Progenitor cell of endocrine pancreas (in vitro differentiated cells): ENCODE data around the gene TBC1D8B. TPM values are rescaled to one million over a fixed set of nuclear protein-coding genes. Genes with fewer than 3 reads are reported as not detected.
A peak's percentile ranks its signal among the peaks of the same experiment; 100 is the strongest.
"Not testable (repeated sequence)": the region's sequence is repeated elsewhere in the genome, so short reads cannot be mapped to it uniquely, and the experiment has no call there.

Experiments used
- DNase-seq: peaks from one replicate; pipeline ENCODE4 v3.0.0; 2021; ENCODE audit warnings: low spot score; ENCODE audit not compliant: unreplicated experiment
- H3K27ac Mint-ChIP-seq: 2 replicates; pipeline ENCODE4 v1.8.0; 2021; ENCODE audit warnings: mild to moderate bottlenecking, moderate library complexity, mixed read lengths
- H3K27me3 Mint-ChIP-seq: 2 replicates; pipeline ENCODE4 v1.8.0; 2021; ENCODE audit warnings: mixed read lengths
- H3K36me3 Mint-ChIP-seq: 2 replicates; pipeline ENCODE4 v1.8.0; 2022; ENCODE audit warnings: mixed read lengths; ENCODE audit not compliant: insufficient read depth
- H3K4me1 Mint-ChIP-seq: 2 replicates; pipeline ENCODE4 v1.8.0; 2021; ENCODE audit warnings: low read depth, mixed read lengths
- H3K4me3 Mint-ChIP-seq: 2 replicates; pipeline ENCODE4 v1.8.0; 2021; ENCODE audit warnings: low read depth, mild to moderate bottlenecking, moderate library complexity, mixed read lengths
- H3K9me3 Mint-ChIP-seq: 2 replicates; pipeline ENCODE4 v1.8.0; 2021; ENCODE audit warnings: low read depth, mixed read lengths
- CTCF ChIP-seq: fragments of 200-600 bp; sonication (generic); IDR thresholded peaks from one replicate; pipeline ENCODE4 v1.5.0; 2021; ENCODE audit warnings: antibody characterized with exemption, mild to moderate bottlenecking; ENCODE audit not compliant: unreplicated experiment
- total RNA-seq: library from RNA; stranded (reverse); gene quantifications from 2 replicates; pipeline ENCODE4 v1.2.1, GENCODE V29; 2021

TBC1D8B gene
- total RNA-seq, 1 donor from 2014 or later: 6.6 TPM

DNA sequence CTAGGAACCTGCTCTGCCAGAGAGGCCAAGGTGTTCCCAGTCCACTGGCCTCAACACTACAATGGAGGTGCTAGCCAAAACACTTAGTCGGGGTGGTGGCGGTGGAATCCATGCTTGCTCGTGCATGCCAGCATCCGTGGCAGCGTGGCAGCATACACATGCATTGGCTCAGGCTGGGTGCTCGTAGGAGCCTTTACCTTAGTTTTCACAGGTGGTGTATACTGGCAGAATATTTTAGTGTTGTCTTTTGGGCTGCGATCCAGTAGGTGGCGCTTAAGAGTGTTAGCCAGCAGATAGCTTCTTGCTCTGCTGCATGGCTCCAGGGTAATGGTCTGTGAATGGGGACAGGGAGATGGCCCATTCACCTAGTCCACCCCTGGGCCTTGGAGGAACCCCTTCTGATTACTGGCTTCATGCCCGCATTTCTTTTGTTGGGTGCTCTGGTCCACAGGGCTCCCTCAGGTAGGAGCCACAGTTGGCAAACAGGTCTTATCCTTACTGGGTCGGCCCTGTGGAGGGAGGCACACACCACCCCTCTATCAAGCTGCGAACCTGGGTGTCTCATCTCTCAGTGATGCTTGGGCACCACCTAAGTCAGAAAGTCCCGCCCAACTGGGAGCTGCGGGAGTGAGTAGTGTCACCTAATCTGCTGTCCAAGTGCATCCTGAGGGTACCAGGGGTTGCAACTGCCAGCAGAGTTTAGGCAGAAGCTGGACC, 60.7 kb downstream of the TBC1D8B start:
- H3K36me3 Mint-ChIP-seq: peaks cover 9% of the 10 kb centered on the region
- no peaks in the 10 kb centered on the region for H3K27me3 Mint-ChIP-seq
- H3K27ac Mint-ChIP-seq: no peak overlapping the region
- H3K9me3 Mint-ChIP-seq: peaks cover 44% of the 10 kb centered on the region
- no peaks in the 10 kb centered on the region for H3K4me1 Mint-ChIP-seq
- TF ChIP-seq CTCF: peak; percentile 44
- no peak overlapping the region for H3K4me3 Mint-ChIP-seq
- no peak for DNase-seq

GRCh38 chrX:106863697-106864096, 61.2 kb downstream of the TBC1D8B start:
- Mint-ChIP-seq H3K4me1 (no peaks in the 10 kb centered on the region), H3K4me3 (no peak overlapping the region), H3K27ac (no peak overlapping the region), H3K9me3 (peaks cover 41% of the 10 kb centered on the region), H3K27me3 (no peaks in the 10 kb centered on the region), H3K36me3 (peaks cover 6% of the 10 kb centered on the region)
- DNase-seq: no peak
- TF ChIP-seq CTCF: no peak

- not testable (repeated sequence) for H3K27me3 Mint-ChIP-seq, H3K27ac Mint-ChIP-seq
Observed at GRCh38 chrX:106872796-106873195, 70.3 kb downstream of the TBC1D8B start.

GRCh38 chrX:106874075-106874474, 71.6 kb downstream of the TBC1D8B start:
- peak; percentile 60 for TF ChIP-seq CTCF
- DNase-seq: no peak
- H3K4me1 Mint-ChIP-seq: no peaks in the 10 kb centered on the region
- no peaks in the 10 kb centered on the region for H3K27me3 Mint-ChIP-seq
- H3K4me3 Mint-ChIP-seq: no peak overlapping the region
- H3K9me3 Mint-ChIP-seq: peaks cover 9% of the 10 kb centered on the region
- no peak overlapping the region for H3K27ac Mint-ChIP-seq
- H3K36me3 Mint-ChIP-seq: peaks cover 3% of the 10 kb centered on the region

More at GRCh38 chrX:106872796-106873195, 70.3 kb downstream of the TBC1D8B start:
- not testable (repeated sequence) for H3K4me3 Mint-ChIP-seq, H3K4me1 Mint-ChIP-seq, H3K9me3 Mint-ChIP-seq, DNase-seq, H3K36me3 Mint-ChIP-seq

DNA sequence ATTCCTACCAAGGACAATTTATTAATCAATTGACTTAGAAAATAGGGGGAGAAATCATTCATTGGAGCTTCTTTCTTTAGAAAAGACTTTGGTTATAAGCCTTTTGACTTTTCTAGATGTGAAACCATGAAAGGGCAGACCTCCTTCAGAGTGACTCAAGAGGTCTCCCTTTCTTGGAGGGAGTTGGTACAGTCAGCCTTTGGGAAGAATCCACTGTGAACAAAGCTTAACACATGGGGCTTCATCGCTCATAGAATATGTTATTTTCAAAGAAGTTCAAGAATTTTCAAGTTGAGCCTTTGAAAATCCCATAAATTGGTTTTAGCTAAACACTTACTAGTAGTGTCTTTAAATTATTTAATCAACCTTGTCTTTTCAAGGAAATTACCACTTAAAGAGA, 72.7 kb downstream of the TBC1D8B start:
- Mint-ChIP-seq H3K36me3 (peaks cover 6% of the 10 kb centered on the region), H3K9me3 (peaks cover 20% of the 10 kb centered on the region), H3K27ac (no peak overlapping the region), H3K27me3 (no peaks in the 10 kb centered on the region), H3K4me3 (no peak overlapping the region), H3K4me1 (no peaks in the 10 kb centered on the region)
- no peak for DNase-seq
- no peak for TF ChIP-seq CTCF

GRCh38 chrX:106889468-106889867, 87.0 kb downstream of the TBC1D8B start:
- no peak for DNase-seq
- Mint-ChIP-seq H3K27ac (no peak overlapping the region), H3K4me1 (no peaks in the 10 kb centered on the region), H3K36me3 (no peaks in the 10 kb centered on the region), H3K27me3 (no peaks in the 10 kb centered on the region), H3K4me3 (no peak overlapping the region), H3K9me3 (peaks cover 8% of the 10 kb centered on the region)
- no peak for TF ChIP-seq CTCF
